Measurements from ENCODE around the gene GGA1. TPM values are rescaled to one million over a fixed set of nuclear protein-coding genes. Genes with fewer than 3 reads are reported as not detected.

The GGA1 gene
- total and polyA plus RNA-seq, 10 of the 15 experiments (the other 5 are each of a cell fraction or from before 2014, with no cell fraction given) = 1.4 to 79.4 (median 44.4) TPM

GRCh38 chr22:37582526-37582925, 26.1 kb upstream of the GGA1 start:
- Histone ChIP-seq H2AFZ (ENCODE audit: control insufficient read depth, low read depth, low read length) (no peak overlapping the region), H3K27me3 (replicated peaks in 1 of 2; ENCODE audit: control insufficient read depth in 2 of 2, insufficient read depth in 2 of 2, low read length in 1 of 2) (no peaks in the 10 kb centered on the region), H3K9ac (ENCODE audit: control insufficient read depth, insufficient read depth, low read length) (no peak overlapping the region), H3K27ac (ENCODE audit: control insufficient read depth, insufficient read depth) (no peak overlapping the region), H3K4me3 (no peak overlapping the region), H3K9me3 (replicated peaks; ENCODE audit: control insufficient read depth, insufficient read depth, low read length) (no peaks in the 10 kb centered on the region), H3K4me2 (ENCODE audit: control insufficient read depth, insufficient read depth) (no peak overlapping the region), H4K20me1 (ENCODE audit: control insufficient read depth, insufficient read depth) (no peaks in the 10 kb centered on the region), H3K36me3 (ENCODE audit: control insufficient read depth in 2 of 2, insufficient read depth in 2 of 2, low read length in 1 of 2) (no peaks in the 10 kb centered on the region), H3K4me1 (ENCODE audit: control insufficient read depth, insufficient read depth, low read length) (peaks cover 14% of the 10 kb centered on the region), H3K79me2 (ENCODE audit: control insufficient read depth, insufficient read depth, low read length) (no peaks in the 10 kb centered on the region)
- ATAC-seq (no peak), DNase-seq (ENCODE audit: low read depth, low spot score) (no peak), FAIRE-seq (no peak)
- 39% methylated on average over 4 of the region's 4 CpGs for WGBS (ENCODE audit: insufficient coverage, insufficient replicate concordance, low lambda C conversion rate, missing lambda C conversion rate)
- intact Hi-C loops (cut with micrococcal nuclease; ENCODE audit: unreplicated experiment) = no loop called here
- no TSS peak for BruUV-seq (replicated peaks)
- ChIA-PET SMC1A (ENCODE audit: uncharacterized antibody, unreplicated experiment) (interaction anchor here (1.0 to 2.9 kb wide), 2 partner anchors 9 to 14 kb away, joined by 3 to 9 read pairs; no protein-coding TSS in a partner anchor), CTCF (interaction anchor here (1.2 to 22.0 kb wide), 5 partner anchors 2 to 60 kb away, joined by 3 to 528 read pairs (median 8); partner anchors contain the start of gene LGALS2), RAD21 (ENCODE audit: unreplicated experiment) (interaction anchor here (0.6 to 1.3 kb wide), 2 partner anchors 10 to 15 kb away, joined by 3 to 4 read pairs; no protein-coding TSS in a partner anchor), POLR2A (interaction anchor here (0.6 to 1.9 kb wide), 3 partner anchors 10 to 723 kb away, joined by 3 to 6 read pairs (median 4); no protein-coding TSS in a partner anchor)
- in situ Hi-C loops (cut with MboI) = no loop called here
- TF ChIP-seq, protein P1, sequence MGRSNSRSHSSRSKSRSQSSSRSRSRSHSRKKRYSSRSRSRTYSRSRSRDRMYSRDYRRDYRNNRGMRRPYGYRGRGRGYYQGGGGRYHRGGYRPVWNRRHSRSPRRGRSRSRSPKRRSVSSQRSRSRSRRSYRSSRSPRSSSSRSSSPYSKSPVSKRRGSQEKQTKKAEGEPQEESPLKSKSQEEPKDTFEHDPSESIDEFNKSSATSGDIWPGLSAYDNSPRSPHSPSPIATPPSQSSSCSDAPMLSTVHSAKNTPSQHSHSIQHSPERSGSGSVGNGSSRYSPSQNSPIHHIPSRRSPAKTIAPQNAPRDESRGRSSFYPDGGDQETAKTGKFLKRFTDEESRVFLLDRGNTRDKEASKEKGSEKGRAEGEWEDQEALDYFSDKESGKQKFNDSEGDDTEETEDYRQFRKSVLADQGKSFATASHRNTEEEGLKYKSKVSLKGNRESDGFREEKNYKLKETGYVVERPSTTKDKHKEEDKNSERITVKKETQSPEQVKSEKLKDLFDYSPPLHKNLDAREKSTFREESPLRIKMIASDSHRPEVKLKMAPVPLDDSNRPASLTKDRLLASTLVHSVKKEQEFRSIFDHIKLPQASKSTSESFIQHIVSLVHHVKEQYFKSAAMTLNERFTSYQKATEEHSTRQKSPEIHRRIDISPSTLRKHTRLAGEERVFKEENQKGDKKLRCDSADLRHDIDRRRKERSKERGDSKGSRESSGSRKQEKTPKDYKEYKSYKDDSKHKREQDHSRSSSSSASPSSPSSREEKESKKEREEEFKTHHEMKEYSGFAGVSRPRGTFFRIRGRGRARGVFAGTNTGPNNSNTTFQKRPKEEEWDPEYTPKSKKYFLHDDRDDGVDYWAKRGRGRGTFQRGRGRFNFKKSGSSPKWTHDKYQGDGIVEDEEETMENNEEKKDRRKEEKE (IDR thresholded peaks at IDR 0.05) = no peak
- TF ChIP-seq WRNIP1 (IDR thresholded peaks at IDR 0.05; ENCODE audit: borderline replicate concordance, low read depth, low read length) = no peak
- no peak for TF ChIP-seq STAT1 (conservative IDR thresholded peaks at IDR 0.05)
- no peak for TF ChIP-seq IRF3 (IDR thresholded peaks at IDR 0.05)
- TF ChIP-seq ZNF622 (IDR thresholded peaks at IDR 0.05) = no peak
- no peak for TF ChIP-seq MXI1 (IDR thresholded peaks at IDR 0.05; ENCODE audit: low read depth, low read length)
- TF ChIP-seq, protein P2, sequence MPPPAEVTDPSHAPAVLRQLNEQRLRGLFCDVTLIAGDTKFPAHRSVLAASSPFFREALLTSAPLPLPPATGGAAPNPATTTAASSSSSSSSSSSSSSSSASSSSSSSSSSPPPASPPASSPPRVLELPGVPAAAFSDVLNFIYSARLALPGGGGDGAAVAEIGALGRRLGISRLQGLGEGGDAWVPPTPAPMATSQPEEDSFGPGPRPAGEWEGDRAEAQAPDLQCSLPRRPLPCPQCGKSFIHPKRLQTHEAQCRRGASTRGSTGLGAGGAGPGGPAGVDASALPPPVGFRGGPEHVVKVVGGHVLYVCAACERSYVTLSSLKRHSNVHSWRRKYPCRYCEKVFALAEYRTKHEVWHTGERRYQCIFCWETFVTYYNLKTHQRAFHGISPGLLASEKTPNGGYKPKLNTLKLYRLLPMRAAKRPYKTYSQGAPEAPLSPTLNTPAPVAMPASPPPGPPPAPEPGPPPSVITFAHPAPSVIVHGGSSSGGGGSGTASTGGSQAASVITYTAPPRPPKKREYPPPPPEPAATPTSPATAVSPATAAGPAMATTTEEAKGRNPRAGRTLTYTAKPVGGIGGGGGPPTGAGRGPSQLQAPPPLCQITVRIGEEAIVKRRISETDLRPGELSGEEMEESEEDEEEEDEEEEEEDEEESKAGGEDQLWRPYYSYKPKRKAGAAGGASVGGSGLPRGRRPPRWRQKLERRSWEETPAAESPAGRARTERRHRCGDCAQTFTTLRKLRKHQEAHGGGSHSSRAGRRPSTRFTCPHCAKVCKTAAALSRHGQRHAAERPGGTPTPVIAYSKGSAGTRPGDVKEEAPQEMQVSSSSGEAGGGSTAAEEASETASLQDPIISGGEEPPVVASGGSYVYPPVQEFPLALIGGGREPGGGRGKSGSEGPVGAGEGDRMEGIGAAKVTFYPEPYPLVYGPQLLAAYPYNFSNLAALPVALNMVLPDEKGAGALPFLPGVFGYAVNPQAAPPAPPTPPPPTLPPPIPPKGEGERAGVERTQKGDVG (CRISPR knock-in tag; IDR thresholded peaks at IDR 0.05) = no peak
- TF ChIP-seq BACH1 (IDR thresholded peaks at IDR 0.05; ENCODE audit: borderline replicate concordance) = no peak
- no peak for TF ChIP-seq MEF2B (IDR thresholded peaks at IDR 0.05; ENCODE audit: partially characterized antibody, poor library complexity, severe bottlenecking)
- no peak for TF ChIP-seq SIX5 (IDR thresholded peaks at IDR 0.05; ENCODE audit: low read depth, low read length, severe bottlenecking)
- TF ChIP-seq E4F1 (IDR thresholded peaks at IDR 0.05; ENCODE audit: borderline replicate concordance, partially characterized antibody) = no peak
- TF ChIP-seq SIN3A (IDR thresholded peaks at IDR 0.05; ENCODE audit: low read depth, low read length) = no peak
- no peak for TF ChIP-seq USF1 (IDR thresholded peaks at IDR 0.05; ENCODE audit: borderline replicate concordance, extremely low read length, insufficient read depth, low read depth, low read length)

All from GM12878 (cell line).